GM20431 (cell line): ENCODE data around the gene ACTG1.

ENCODE experiments used
- in situ Hi-C: fragments of 300-500 bp; cut with MseI, MboI; formaldehyde crosslinking; loops from one replicate; pipeline ENCODE4 v1.15.0; 2020; ENCODE audit warnings: low sequenced_read_pairs; ENCODE audit not compliant: unreplicated experiment

The ACTG1 gene

DNA sequence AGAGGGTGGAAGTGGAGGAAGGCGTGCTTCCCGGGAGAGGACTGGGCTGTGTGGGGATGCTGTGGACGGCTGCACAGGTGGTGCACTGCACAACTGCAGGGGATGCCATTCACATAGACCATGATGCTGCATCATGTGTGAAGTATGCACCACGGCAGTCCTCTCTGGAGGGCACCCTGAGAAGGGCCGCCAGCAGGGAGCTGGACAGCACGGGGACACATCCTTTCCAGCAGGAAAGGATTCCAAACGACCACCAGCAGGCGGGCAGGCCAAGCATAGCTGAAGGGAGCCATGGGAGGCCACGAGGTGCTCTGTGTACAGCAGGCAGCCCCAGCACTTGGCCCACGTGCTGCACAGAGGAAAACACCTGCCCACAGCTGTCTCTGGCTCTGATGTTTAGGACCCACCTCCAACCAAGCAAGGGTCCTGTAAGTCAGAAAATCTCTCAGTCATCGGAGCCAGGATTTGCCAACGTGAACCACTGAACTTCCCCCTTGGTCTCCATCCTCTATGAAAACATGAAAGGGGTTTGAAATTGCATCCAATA is 10.1 kb downstream of the ACTG1 start:
- in situ Hi-C loops = no loop called here

DNA sequence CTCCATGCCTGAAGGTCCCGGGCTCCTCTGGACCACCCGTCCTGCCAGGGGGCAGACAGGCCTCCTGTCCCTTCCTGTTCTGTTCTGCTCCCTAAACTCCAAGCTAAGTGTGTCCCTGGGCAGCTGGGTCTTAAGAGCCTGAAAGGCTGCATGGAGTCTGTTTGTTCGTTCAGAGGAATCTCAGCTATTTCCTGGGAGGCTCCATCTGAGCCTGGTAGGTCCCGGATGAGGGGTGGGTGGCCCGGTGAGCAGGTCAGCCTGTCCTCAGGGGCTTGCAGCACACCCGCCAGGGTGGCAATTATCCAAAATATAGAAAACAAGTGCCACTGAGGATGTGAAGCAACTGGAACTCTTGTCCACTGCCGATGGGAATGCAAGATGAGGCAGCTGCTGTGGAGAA is 12.6 kb downstream of the ACTG1 start:
- in situ Hi-C loops = no loop called here

DNA sequence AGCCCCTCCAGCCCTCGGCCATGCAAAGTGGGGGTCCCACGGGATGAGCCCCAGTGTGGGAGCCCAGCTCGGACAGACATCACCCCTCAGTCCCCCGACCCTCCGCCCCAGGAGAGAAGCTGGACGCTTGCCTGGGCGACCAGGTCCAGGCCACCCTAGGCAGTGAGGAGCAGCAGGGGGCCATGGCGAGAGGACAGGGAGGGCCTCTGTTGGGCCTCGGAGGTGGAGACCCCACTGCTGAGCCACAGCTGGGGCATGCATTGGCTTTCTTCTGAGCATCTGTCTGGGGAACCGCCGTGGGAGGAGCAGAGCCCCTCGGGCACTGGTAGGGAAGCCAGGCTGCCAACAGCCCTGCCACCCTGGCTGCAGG is 13.0 kb downstream of the ACTG1 start:
- in situ Hi-C loops = no loop called here

DNA sequence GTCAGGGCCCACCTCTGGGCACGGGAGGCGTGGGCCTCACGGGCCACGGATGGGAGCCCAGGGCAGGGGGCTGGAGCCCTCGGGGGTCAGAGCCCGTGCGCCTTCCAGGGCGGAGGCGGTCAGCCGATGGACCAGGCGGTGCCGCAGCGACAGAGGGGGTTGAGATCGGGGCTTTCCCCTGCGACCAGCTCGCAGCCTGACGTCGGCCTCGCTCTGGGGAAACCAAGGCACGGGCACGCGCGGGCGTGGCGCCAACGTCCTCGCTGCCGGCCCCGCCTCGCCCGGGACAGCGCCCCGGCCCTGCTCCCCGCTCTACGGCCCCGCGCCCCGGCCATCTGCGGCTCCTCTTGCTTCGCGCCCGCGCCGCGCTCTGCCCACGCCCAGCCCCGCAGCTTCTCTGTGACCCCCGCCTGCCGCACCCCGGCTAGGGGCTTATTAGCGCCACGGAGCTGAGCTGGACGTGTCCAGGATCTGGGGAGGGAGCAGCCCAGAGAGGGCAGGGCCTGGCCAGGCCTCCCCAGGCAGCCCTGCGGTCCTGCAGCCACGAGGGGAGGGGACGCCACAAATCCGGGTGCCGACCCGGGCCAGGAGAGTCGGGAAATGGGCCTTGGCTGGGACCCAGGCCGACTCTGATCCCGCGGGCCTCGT is 13.5 kb downstream of the ACTG1 start:
- in situ Hi-C loops = no loop called here

DNA sequence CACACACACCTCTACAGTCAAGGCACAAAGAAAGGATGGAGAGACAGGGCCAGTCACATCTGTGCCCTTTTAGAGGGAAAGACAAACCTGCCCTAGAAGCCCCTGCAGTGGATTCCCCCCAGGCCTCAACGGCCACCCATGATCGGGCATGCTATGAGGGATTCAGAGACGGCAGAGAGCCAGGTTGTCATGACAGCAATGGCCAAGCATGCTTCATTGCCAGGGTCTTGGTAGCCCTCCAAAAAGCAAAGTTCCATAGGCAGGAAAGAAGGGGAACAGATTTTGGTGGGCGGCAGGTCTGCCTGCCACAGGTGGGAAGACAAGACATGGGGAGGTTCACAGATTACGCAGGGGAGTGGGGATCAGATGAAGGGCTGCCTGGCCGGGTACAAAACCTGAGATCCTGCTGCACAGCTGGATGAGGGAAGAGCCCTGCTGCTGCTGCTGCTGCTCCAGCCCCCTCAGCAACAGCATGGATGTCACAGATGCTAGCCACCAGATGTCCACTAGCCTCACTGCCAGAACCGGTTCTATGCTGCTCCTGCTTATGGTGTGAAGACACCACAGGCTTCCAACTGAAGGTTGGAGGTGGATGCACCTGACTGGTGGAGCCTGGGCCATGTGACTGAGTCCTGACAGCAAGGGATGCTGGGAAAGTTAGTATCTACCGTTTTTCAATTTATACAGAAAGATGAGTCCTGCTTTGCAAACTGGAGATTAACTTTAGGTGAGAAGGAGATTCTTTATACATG is 17.8 kb downstream of the ACTG1 start:
- in situ Hi-C loops = no loop called here

DNA sequence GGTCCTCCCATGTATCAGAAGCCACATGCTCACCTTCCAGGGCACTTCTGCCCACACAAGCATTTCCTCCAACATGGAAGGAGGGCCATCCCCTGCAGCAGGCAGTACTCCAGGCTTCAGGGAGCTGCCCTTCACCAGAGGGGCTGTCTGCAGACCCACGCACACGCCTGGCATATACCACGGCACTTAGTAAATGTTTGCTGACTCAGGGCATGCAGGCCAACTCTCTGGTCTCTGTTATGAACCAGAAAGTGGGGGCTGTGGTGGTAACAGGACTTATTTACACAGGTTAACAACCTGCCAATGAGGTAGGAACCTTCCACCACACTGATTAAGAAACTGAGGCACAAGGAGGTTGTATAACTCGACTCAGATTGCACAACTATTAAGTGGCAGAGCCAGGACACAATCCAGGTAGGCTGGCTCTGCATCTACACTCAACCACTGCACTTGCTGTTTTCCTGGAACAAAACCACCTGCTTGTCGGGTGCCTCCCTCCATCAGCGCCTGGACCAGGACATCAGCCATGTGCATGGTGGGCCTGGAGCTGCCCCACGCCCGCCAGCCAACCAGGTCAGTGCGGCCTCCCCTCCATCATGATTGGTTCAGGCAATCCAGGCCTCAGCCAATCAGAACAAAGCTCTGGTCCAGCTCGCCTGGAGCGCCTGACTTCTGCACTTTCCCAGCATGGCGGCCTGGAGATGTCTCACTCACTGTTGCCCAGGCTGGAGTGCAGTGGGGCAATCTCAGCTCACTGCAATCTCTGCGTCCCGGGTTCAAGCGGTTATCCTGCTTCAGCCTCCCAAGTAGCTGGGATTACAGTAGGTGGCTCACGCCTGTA is 19.2 kb downstream of the ACTG1 start:
- in situ Hi-C loops = no loop called here

DNA sequence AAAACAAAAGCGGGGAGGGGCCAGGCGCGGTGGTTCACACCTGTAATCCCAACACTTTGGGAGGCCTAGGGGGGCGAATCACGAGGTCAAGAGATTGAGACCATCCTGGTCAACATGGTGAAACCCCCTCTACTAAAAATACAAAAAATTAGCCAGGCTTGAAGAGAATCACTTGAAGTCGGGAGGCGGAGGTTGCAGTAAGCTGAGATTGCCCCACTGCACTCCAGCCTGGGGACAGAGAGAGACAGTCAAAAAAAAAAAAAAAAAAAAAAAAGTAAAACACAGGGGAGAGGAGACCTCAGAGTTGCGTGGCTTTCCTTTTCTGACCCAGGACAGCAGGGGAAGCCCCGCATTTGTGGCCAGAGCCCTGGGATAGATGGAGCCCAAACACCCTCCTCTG is 19.9 kb downstream of the ACTG1 start:
- in situ Hi-C loops = no loop called here

DNA sequence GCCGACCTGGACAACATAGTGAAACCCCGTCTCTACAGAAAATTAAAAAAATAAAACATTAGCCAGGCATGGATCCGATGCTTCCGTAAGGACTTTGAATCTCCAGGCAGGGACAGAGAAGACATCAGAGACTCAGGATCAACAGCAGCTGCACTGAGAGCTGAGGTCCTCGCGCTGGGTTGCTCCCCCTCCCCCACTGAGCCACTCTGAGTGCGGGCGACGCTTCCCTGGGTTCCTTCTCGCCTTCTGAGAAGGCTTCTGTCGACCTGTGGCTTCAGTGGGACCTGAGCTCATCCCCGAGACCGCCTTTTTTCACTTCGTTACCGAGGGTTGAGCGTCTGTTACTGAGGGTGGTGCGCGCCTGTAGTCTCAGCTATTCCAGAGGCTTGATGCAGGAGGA is 20.4 kb downstream of the ACTG1 start:
- in situ Hi-C loops = no loop called here

DNA sequence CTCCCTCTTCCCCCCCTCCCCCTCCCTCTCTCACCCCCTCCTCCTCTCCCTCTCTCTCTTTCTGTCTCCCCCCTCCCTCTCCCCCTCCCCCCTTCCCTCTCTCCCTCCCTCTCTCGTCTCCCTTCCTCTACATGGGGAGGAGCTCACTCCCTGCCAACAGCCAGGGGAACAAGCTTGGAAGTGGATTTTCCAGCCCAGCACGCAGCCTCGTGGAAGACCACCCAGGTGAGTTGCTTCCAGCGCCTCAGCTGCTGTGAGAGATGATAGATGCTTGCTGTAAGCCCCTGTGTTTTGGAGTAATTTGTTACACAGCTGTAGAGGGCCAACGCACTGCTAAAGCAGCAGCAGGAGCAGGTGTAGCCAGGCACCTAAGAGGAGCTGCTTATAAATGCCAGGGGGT is 20.8 kb downstream of the ACTG1 start:
- in situ Hi-C loops = no loop called here

DNA sequence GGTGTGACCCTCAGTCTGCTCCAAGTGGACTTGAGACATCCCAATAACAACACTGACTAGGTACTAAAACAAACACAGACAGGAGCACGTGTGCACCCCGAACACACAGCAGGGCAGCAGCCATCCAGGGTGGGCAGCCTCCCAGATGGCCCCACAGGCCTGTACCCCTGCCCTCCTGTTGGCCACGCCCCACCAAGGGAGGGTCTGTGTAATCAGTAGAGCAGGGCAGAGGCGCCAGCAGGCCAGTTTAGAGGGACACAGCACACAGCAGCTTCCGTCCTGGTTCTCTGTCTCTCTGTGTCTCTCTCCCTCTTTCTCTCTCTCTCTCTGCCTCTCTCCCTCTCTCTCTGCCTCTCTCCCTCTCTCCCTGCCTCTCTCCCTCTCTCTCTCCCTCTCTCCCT is 21.4 kb downstream of the ACTG1 start:
- in situ Hi-C loops = no loop called here

DNA sequence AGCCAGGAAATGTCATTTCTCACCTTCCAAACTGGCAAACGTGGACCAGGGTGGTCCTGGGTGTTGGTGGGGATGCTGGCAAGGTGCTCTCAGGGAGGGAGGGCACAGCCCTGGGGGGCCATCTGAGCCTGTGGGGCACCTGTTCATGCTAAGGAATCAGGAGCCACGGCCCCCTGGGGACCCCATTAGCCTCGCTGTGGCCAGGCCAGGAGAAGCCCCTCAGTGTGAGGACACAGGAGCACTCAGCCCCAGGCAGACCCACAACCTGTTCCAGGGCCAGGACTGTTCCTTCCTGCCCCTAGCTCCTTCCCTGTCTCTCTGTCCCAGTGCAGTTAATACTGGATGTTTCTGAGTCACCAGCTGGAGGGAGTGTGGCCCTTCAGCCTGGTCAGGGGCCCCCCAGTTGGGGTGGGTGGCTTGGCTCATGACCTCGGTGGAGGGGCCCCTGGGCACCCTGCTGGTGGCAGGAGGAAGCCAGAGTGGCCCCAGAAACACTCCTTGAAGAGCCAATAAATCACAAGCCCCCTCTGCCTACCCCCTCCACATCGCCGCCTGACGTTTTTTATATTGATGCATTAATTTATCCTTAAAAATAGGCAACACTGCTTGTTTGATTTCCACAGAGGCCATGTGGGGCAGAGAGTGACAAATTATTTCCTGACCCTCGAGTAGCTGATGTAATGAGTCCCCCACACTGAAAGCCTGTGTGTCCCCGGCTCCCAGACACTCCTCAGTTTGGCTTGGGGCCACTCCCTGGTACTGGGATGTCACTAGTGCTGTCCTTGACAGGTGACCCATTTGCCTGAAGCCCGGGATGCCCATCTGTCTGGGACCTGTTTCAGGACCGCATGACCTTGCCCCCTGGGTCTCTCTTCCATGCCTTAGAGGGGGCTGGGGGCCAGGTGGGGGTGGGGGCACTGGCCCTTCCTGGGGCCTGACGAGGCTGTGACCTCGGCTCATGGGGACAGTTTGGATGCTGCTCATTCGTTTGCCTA is 22.3 kb downstream of the ACTG1 start:
- in situ Hi-C loops = no loop called here

DNA sequence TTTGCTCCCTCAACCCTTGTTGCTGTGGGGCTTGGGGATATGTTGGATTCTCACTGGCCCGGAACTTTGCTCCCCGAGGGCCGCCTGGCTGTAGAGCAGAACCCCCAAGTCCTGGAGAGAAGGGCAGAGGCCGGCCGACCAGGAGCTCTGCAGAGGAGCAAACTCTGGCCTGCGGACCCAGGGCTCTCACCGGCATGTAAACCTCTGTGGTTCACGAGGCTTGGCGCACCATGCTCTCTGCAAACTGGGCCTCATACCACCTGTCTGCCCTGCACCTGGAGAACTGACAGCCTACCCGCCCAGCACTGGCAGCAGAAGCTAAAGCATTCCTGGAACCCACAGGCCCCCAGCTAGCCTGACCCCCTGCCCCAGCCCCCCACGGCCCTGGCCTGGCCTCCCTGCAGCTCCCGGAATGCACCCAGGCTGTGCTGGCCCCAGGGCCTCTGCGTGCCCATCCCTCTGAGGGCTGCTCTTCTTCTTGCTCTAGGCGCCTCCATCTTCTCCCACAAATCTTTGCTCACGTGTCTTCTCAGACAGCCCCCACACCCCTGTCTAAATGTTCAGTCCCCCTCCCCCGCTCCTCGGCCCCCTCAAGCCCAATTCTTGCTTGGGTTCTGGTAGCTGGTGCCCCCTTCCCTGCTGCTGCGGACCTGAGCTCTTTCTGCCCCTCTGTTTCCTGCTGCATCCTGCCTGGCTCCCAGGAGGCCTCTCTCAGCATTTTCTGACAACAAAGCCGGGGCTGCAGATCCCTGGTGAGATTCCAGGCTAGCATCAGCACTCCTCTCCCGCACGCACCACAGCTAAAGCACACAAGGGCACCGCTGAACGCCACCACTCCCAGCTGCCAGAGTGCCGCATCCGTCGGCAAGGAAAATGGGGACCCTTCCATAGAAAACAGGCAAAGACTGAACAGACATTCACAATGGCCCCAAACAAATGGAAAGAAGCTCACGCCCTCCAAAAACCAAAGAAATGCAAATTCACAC is 23.3 kb downstream of the ACTG1 start:
- in situ Hi-C loops = no loop called here

DNA sequence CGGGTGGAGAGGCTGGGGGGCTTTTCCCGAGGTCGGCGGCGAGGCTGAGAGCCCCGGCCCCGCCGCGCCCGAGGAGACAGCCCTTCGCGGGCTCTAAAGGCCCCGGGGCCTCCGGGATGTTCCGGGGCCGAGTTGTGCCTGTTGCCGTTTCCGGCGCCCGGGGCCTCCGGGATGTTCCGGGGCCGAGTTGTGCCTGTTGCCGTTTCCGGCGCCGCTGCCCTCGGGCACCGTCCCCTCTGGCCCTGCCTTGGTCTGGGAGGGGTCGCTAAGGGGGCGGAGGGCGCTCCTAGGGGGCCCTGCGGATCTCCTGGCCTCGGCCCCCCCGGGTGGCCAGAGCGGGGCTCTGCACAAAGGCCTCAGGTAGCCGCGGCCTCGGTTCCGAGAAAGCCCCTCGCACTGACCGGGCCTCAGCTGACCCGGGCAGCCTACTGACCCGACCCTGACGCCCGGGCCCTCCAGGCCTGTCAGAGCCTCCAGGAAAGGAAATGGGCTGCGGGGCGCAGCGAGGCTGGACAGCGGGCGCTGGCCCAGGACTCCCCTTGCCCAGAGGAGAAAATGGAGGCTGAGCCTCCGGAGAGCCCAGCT is 24.2 kb downstream of the ACTG1 start:
- in situ Hi-C loops = no loop called here

DNA sequence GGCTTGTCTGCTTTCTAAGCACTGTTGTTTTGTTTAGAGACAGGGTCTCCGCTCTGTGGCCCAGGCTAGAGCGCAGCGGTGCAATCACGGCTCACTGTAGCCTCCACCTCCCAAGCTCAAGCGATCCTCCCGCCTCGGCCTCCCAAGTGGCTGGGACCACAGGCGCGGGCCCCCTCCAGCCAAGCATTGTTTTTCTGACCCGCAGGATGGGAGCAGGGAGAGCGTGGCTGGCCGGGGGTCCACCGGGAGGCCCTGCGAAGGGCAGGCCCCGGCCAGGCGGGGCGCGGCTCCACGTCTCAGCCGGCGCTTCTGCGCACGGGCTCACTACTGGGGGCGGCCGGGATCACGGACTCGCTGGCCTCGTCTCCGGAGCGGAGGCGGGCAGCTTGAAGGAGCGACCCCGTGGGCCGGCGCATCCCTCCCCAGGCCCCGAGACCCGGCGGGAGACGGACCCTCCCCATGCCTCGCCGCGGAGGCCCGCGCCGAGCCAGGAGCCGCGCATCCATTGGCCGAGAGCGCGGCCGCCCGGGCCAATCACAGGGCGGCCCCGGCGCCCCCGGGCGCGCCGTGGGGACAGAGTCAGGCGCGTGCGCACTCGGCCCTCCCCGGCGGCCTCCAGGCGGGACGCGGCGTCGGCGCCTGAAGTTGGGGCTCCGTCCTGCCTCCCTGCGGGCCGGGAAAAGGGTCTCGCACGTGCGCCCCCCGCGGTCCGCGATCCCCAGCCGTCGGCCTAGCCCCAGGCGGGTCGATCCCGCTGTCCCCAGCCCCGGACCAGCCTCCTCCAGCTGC is 24.9 kb downstream of the ACTG1 start:
- in situ Hi-C loops = no loop called here

DNA sequence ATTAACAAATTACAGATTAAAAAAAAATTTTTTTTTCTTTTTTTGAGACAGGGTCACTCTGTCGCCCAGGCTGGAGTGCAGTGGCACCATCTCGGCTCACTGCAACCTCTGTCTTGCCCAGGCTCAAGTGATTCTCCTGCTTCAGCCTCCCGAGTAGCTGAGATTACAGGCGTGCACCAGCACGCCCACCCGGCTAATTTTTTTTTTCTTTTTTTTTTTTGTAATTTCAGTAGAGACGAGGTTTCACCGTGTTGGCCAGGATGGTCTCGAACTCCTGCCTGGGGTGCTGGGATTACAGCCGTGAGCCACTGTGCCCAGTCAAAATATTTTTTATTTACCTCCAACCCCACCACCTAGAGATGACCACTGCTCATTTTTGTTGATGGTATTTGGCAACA is 25.5 kb downstream of the ACTG1 start:
- in situ Hi-C loops = no loop called here

DNA sequence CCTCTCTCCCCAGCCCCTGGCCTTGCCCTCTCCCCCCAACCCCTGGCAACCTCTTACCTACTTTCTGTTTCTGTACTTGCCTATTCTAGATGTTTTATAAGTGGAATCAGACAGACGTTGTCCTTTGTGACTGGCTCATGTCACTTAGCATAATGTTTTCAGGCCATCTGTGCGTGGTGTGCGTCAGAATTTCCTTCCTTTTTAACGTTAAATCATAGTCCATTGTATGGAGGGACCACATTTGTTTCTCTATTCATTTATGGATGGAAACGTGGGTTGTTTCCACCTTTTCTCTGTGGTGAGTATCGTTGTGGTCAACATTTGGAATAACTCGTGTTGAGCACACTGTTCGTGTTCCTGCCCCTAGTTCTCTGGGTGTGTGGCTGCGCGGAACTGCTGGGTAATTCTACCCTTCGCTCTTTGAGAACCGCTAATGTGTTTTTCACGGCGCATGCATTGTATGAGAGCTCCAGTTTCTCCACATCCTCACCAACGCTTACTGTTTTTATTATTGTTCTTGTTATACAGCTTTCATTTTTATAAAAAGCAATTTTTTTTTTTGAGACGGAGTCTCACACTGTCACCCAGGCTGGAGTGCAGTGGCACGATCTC is 26.3 kb downstream of the ACTG1 start:
- in situ Hi-C loops = no loop called here
